ENCODE data around the gene MAPK8IP1. TPM values are rescaled to one million over a fixed set of nuclear protein-coding genes. Genes with fewer than 3 reads are reported as not detected.
A peak's percentile ranks its signal among the peaks of the same experiment; 100 is the strongest.
"Not testable (repeated sequence)": the region's sequence is repeated elsewhere in the genome, so short reads cannot be mapped to it uniquely, and the experiment has no call there.

Gene MAPK8IP1
- total RNA-seq = 7.5 TPM
- long read RNA-seq, partial matches to known transcripts = 17 of 18 reads
- long read RNA-seq, other reads (novel, unspliced or antisense) = 1 of 18 reads

DNA sequence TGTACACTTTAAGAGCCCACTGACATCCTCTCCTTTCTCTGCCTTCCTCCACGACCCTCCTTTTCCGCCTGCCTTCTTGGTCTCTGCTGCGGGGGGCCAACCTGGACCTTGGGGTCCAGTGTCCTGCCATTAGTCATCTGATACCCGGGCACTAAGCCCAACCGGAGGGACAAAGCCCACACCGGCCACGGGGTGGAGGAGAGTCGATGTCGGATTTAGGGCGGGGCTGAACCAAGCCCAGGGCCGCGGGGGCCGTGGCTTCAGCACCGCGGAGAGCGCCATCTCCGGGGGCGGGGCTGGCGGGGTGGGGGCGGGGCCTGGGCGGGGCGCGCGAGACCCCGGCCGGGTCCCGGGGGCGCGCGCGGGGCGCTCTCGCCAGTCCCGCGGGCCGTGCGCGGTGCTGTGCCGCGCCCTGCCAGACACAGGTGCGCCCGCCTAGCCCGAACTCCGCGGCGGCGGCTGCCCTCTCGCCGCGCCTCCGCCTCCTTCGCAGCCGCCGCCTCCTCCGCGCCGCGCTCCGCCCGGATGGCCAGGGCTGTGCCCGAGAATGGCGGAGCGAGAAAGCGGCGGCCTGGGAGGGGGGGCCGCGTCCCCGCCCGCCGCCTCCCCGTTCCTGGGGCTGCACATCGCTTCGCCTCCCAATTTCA lies at the start of gene MAPK8IP1:
Gene MAPK8IP1, plus strand, starts transcription at position 378 of the 647 bp plus-strand sequence. Its CDS starts 170 bp downstream, at position 548.
- intact Hi-C loops (cut with DNase I) = no loop called here
- no peak for DNase-seq (ENCODE audit: low spot score)

DNA sequence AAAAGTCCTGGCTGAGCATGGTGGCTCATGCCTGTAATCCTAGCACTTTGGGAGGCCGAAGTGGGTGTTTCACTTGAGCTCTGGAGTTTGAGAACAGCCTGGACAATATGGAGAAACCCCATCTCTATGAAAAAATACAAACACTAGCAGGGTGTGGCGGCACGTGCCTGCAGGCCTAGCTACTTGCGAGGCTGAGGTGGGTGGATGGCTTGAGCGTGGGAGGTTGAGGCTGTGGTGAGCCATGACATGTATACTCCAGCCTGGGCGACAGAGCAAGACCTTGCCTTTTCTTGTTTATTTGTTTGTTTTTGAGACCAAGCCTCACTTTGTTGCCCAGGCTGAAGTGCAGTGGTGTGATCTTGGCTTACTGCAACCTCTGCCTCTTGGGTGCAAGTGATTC lies 46.2 kb upstream of the MAPK8IP1 start:
- intact Hi-C loops (cut with DNase I) = no loop called here
- DNase-seq (ENCODE audit: low spot score) = no peak

GRCh38 chr11:45840251-45840650 lies 45.2 kb upstream of the MAPK8IP1 start:
- DNase-seq (ENCODE audit: low spot score); intact Hi-C loops (cut with DNase I): not testable (repeated sequence)

DNA sequence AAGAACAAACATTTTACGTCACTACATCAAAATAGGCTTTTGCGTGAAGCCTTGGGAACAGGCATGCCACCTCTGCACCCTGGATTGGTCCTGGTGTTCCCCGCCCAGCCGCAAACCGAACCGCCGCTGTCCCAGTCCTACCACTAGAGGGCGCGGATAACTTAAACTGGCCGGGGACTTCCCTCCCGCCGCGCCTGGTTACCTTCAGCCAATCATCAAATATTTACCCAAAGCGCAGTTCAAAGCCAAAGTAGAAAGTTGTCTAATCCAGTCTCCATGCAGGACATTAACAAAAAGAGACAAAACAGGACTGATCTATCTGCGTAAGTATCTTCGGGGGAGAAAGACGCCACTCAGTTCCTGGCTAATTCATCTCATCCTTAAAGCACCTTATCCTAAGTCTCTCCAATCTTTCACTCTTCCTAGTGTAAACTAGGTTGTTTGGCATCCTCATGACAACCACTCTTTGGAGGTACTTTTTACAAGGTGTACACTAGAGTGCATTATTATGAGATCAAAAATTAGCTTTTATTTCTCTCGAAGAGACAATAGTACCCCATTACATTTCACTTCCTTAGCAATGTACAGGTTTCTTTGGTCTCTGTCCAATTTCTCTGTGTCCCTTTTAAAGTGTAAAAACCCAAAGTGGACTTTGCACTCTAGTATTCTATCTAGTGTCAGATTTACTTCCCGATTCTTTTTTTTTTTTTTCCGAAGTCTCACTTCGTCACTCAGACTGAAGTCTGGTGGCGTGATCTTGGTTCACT lies 42.1 kb upstream of the MAPK8IP1 start:
- intact Hi-C loops (cut with DNase I) = no loop called here
- peak; percentile 93 for DNase-seq (ENCODE audit: low spot score)

GRCh38 chr11:45844822-45845578 lies 40.5 kb upstream of the MAPK8IP1 start:
- intact Hi-C loops (cut with DNase I) = no loop called here
- no peak for DNase-seq (ENCODE audit: low spot score)

- intact Hi-C loops (cut with DNase I) = loop anchor here (2.0 kb wide), 1 partner anchor 41 kb away; the partner anchor contains the start of gene SLC35C1
- DNase-seq (ENCODE audit: low spot score) = no peak
These were observed 39.2 kb upstream of the MAPK8IP1 start for GRCh38 chr11:45846174-45846675.

DNA sequence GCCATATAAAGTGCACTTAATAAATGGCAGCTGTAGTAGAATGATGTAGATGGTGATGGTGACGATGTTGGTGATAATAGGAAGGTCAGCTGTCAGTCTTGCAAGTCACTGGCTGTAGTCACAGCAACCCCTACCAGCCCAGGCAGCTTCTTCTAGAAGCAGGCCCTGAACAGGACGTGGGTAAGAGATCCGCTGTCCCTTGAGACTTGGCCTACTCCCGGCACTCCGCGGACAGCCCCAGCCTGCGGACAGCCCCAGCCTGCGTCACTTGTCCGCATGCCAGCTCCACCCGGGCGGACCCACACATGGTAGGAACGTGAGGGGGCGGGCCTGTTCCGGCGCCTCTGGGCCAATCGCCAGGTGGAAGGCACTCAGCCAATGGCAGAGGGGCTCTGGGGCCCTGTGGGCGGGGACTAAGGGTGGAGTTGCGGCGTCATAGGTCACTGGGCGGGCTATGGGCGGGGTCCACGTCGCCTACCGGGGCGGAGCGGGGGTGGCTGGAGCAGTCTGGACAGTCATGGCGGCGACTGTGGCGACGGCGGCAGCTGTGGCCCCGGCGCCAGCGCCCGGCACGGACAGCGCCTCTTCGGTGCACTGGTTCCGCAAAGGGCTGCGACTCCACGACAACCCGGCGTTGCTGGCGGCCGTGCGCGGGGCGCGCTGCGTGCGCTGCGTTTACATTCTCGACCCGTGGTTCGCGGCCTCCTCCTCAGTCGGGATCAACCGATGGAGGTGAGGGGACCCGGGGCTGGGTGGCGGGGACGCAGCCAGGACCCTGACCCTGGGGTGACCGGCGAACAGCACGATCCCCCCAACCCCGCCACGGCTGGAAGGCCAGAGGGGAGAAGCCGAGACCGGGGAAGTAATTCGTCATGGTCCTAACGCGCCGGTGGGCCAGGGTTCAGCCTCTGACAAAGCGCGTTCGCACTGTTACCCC lies 38.2 kb upstream of the MAPK8IP1 start, which contains the start of gene CRY2:
Gene CRY2, plus strand, starts transcription at position 502 of the 937 bp plus-strand sequence. Its CDS starts 16 bp downstream, at position 518.
- peak; percentile 100 for DNase-seq (ENCODE audit: low spot score)
- intact Hi-C loops (cut with DNase I) = loop anchor here (1.0 to 2.0 kb wide), 2 partner anchors 42 to 71 kb away; partner anchors contain the start of gene SLC35C1

DNA sequence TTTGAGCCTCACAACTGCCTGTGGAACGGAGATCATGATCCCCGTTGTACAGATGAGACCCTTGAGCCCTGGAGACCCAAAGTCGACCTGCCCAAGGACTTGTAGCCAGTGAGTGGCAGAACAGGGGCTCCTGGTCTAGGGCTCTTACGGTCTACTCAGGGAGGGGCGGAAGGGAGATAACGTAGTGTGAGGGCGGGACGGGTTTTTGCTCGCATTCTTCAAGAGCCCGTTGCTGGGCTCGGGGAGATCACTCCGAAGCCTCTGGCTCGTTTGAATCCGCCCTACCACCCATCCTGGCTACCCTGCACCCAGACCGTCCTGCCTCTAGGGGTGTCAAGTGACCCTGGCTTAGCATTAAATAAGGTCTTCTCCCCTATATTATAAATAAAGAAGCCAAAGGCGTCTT lies 37.5 kb upstream of the MAPK8IP1 start:
- DNase-seq (ENCODE audit: low spot score) = no peak
- intact Hi-C loops (cut with DNase I) = loop anchor here (1.0 to 2.0 kb wide), 2 partner anchors 43 to 70 kb away; partner anchors contain the start of gene SLC35C1

GRCh38 chr11:45848654-45849081 lies 36.8 kb upstream of the MAPK8IP1 start:
- intact Hi-C loops (cut with DNase I) = no loop called here
- DNase-seq (ENCODE audit: low spot score) = no peak

GRCh38 chr11:45850446-45850845 lies 35.0 kb upstream of the MAPK8IP1 start:
- no peak for DNase-seq (ENCODE audit: low spot score)
- intact Hi-C loops (cut with DNase I) = no loop called here

DNA sequence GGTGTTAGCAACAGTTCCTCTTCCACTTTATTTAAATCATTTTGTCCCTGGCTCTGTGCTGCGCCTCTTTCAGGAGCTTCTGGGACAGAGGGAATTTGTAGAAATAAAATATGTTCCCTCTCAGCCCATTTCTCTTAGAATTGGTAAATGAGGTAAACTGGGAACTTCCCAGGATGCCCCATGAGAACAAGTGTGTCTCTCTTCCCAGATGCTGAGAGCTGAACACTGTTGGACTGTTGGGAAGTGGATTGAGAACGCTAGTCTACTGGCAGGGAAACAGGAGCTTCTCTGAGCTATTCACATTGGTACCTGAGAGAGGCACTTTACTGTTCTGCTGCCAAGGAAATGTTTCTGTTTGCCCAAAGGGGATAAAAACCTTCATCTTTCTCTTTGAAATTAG lies 34.2 kb upstream of the MAPK8IP1 start:
- intact Hi-C loops (cut with DNase I) = no loop called here

DNA sequence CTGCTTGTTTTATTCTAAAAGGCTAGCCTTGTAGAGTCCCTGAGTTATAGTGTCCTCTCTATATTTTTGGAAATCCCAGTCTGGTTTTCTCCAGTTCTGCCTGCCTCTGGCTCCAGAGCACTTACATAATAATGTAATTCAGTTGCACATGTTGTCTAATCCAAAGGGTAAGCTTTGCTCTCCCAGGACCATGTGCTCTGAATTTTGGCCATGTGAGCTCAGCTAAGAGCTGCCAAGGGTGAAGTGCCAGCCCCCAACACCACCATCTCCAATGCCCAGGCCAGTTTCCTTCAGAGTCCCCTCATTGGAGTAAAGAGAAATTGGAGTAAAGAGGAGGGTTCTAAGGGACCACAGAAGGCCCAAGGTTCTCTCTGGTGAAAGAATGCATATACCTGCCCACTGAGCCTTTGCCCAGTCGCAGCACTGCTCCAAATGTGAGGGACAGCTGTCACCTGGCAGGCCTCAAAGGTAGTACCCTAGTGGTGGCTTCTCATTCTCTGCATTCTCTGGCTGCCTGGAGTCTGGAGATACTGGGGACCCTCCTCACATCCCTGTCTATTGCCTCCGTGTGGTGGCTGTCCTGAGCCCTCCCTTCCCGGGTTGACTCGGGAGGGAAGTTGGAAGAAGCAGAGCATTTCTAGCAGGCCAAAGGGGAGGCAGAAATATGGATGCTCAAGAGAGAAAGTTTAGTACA lies 33.3 kb upstream of the MAPK8IP1 start:
- intact Hi-C loops (cut with DNase I) = no loop called here
- no peak for DNase-seq (ENCODE audit: low spot score)

More for the DNA sequence above, 34.2 kb upstream of the MAPK8IP1 start:
- no peak for DNase-seq (ENCODE audit: low spot score)

- intact Hi-C loops (cut with DNase I) = no loop called here
- no peak for DNase-seq (ENCODE audit: low spot score)
These were observed 32.7 kb upstream of the MAPK8IP1 start for GRCh38 chr11:45852712-45853101.

DNA sequence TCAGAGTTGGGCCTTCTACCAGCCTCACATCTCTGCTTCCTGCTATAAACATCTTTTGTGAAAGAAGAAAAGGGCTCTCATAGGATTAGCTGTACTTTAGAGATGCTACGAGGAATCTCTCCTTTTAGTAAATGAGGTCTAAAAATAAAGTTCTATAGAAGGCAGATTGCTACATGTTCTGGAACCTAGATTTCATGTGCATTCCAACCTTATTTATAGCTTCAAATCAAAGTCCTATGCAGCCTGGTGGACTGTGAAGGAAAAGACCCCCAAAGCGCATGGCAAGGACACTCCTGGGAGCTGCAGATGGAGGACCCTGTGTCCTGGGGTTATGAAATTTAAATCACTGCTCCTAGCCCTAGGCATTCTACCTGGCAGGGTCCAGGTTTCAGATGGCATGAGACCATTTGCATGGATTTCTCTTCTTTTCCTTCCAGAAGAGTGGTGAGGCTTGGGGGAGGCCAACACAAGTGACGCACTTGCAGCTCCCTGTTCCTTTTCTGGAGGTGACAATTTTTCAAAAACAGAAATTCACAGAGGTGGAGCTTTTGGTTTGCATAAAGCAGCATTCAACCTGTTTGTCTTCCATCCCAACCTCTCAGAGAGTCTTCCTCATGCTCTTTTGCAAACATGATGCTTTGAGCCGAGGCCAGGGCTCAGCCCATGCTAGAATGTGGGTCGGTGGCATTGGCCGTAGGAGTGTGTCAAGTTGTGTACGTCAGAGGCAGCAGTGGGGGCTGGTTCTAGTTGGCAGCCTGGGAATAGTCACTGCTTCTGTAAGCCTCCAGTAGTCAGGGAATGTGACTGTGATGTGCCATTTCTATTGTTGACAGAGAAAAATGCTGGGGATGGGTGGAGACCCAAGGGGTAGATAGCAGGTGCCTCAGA lies 31.9 kb upstream of the MAPK8IP1 start:
- intact Hi-C loops (cut with DNase I) = no loop called here
- peak; percentile 84 for DNase-seq (ENCODE audit: low spot score)

- no peak for DNase-seq (ENCODE audit: low spot score)
- intact Hi-C loops (cut with DNase I) = no loop called here
These were observed 30.1 kb upstream of the MAPK8IP1 start for GRCh38 chr11:45855308-45855707.

DNA sequence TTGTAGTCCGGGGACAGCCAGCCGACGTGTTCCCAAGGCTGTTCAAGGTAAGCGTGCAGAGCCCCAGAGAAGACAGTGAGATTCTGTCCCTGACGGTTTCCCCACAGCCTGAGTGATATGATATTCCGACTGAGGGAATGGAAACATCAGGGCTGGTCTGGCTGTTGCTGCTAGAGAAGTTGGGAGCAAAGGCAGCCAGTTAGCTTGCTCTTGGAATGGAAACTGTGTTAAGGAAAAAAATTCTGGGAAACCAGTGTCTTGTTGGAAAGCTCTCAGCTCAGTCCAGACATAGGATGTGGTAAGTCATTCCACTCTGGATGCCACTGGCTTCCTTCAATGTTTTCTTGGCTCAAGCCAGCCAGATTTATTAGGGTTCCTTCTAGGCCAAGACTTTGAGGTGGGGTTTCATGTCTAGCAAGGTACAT lies 29.4 kb upstream of the MAPK8IP1 start:
- no peak for DNase-seq (ENCODE audit: low spot score)
- intact Hi-C loops (cut with DNase I) = no loop called here

DNA sequence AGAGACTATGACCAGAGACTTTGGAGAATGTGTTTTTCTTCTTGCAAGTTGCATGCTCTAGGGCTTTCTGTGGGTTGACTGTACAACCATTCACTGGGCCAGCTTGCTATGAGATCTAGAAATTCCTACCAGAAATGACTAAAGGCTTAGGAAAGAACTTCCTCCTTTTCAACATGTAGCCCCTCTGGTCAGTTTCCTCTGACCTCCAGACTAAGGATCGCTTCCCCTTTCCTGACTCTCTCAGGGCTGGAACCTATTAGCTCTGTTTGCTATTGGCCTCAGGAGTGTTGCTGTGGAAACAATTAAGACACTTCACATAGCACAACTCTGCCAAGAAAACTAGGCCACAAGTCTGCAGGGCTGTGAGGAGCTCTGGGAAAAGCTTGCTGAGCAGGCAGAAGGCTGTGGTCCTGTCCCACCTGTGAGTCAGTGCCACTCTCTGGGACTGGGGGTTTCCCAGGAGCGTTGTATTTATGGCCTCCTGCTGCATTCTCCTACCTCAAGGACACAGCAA lies 27.4 kb upstream of the MAPK8IP1 start:
- no peak for DNase-seq (ENCODE audit: low spot score)
- intact Hi-C loops (cut with DNase I) = no loop called here
